GM12891 (cell line): ENCODE measurements around the gene VWF.
"Not testable (repeated sequence)": the region's sequence is repeated elsewhere in the genome, so short reads cannot be mapped to it uniquely, and the experiment has no call there.

ENCODE experiments used
- PAX5 ChIP-seq: IDR thresholded peaks from 2 replicates; pipeline ENCODE4 v1.6.1; 2011; ENCODE audit warnings: low read length, moderate library complexity, mild to moderate bottlenecking; ENCODE audit not compliant: insufficient read depth, severe bottlenecking
- POLR2A ChIP-seq: IDR thresholded peaks from 2 replicates; pipeline ENCODE4 v1.6.1; 2011; ENCODE audit warnings: low read depth, low read length, control low read depth
- POLR2AphosphoS5 ChIP-seq: IDR thresholded peaks from 2 replicates; pipeline ENCODE4 v1.6.1; 2011; ENCODE audit warnings: low read depth, low read length, control low read depth
- POU2F2 ChIP-seq: IDR thresholded peaks from 2 replicates; pipeline ENCODE4 v1.6.1; 2011; ENCODE audit warnings: low read depth, mild to moderate bottlenecking, control low read depth, low read length, moderate library complexity
- TAF1 ChIP-seq: IDR thresholded peaks from 2 replicates; pipeline ENCODE4 v1.6.1; 2011; ENCODE audit warnings: low read depth, low read length, control low read depth

DNA sequence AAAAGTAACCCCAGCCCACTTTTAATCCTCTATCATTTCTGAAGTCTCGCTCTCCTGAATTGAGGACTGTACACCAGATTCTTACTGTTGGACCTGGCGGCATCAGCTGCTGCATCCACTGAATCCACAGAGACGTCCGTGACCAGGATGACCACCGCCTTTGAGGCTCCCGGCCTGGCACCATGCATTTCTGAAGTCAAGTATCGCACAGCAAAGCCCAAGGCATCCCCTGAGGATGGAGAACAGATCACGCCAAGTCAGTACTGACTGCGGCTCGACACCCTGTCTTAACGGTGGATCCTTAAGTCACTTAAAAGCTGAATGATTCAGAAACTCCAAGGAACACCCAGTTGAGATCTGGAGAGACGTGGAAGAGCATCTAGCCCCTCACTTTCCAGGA is 108.5 kb downstream of the VWF start:
- TF ChIP-seq POLR2A, POLR2AphosphoS5, POU2F2, TAF1, PAX5: not testable (repeated sequence)
